Spleen (tissue), 7 donors: ENCODE data around the gene KIF26B.

Experiments used
- POLR2A ChIP-seq, 3 donors: fragments of 450-650 bp; IDR thresholded peaks; one replicate each; pipeline ENCODE4 v1.5.1; 2017; ENCODE audit warnings: antibody characterized with exemption in 3 of 3, mild to moderate bottlenecking in 1 of 3
- POLR2AphosphoS5 ChIP-seq, 3 donors: sonication (generic); formaldehyde crosslinking; IDR thresholded peaks; one replicate each; pipeline ENCODE4 v1.5.1; 2017; ENCODE audit warnings: antibody characterized with exemption in 3 of 3
- TF ChIP-seq, protein P1 (sequence below), 11 experiments: fragments of 200-600 bp in 7 of 11; fragments of 450-650 bp in 4 of 11; sonication (generic) in 4 of 11; IDR thresholded peaks in 8 of 11; conservative IDR thresholded peaks in 3 of 11; 1 replicate in 7 of 11; 2 replicates in 4 of 11; pipeline versions ENCODE4 v1.4.0 to v1.8.0; 2016 to 2021; ENCODE audit warnings: antibody characterized with exemption in 11 of 11, inconsistent platforms in 4 of 11, mild to moderate bottlenecking in 1 of 11
- donor health status: DM: no; HTN: no; CAD: no; lungs with moderate emphysema.
- donor health status: DM: no; HTN: no; CAD: no.
- donor health status: DM: no; HTN: no; CAD: no.

DNA sequence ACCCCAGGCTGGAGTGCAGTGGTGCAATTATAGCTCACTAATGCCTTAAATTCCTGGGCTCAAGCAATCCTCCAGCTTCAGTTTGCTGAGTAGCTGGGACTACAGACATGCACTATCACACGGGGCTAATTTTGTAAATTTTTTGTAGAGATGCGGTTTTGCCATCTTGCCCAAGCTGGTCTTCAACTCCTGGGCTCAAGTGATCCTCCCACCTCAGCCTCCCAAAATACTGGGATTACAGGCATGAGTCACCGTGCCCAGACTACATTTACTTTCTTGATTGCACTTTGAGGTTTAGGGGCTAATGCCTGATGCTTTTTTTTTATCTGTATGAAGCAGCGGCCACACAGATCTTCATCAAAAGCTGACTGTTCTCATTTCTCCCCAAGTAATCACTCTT lies 124.6 kb downstream of the KIF26B start:
- TF ChIP-seq, protein P1, sequence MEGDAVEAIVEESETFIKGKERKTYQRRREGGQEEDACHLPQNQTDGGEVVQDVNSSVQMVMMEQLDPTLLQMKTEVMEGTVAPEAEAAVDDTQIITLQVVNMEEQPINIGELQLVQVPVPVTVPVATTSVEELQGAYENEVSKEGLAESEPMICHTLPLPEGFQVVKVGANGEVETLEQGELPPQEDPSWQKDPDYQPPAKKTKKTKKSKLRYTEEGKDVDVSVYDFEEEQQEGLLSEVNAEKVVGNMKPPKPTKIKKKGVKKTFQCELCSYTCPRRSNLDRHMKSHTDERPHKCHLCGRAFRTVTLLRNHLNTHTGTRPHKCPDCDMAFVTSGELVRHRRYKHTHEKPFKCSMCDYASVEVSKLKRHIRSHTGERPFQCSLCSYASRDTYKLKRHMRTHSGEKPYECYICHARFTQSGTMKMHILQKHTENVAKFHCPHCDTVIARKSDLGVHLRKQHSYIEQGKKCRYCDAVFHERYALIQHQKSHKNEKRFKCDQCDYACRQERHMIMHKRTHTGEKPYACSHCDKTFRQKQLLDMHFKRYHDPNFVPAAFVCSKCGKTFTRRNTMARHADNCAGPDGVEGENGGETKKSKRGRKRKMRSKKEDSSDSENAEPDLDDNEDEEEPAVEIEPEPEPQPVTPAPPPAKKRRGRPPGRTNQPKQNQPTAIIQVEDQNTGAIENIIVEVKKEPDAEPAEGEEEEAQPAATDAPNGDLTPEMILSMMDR (IDR thresholded peaks at IDR 0.05 in 8 of 11, conservative IDR thresholded peaks at IDR 0.05 in 3 of 11) = no peak
- TF ChIP-seq POLR2AphosphoS5 (IDR thresholded peaks at IDR 0.05) (no peak), POLR2A (IDR thresholded peaks at IDR 0.05) (no peak)
